K562 (cell line): Measurements from ENCODE around the gene TBX6. TPM values are rescaled to one million over a fixed set of nuclear protein-coding genes. Genes with fewer than 3 reads are reported as not detected.

Source experiments
- ARID3B ChIP-seq: fragments of 250-450 bp; sonication (Bioruptor Pico); IDR thresholded peaks from 2 replicates; pipeline ENCODE4 v1.4.0; 2020; ENCODE audit warnings: borderline replicate concordance
- DIDO1 ChIP-seq: fragments of 450-650 bp; IDR thresholded peaks from 2 replicates; pipeline ENCODE4 v1.6.1; 2016; ENCODE audit warnings: low read depth, missing biosample characterization, missing genetic modification characterization
- E4F1 ChIP-seq: fragments of 250-450 bp; sonication (Bioruptor Pico); IDR thresholded peaks from 2 replicates; pipeline ENCODE4 v1.5.0; 2021; ENCODE audit warnings: mild to moderate bottlenecking, borderline replicate concordance
- GTF3C2 ChIP-seq: IDR thresholded peaks from 3 replicates; pipeline ENCODE4 v1.6.1; 2011; ENCODE audit warnings: borderline replicate concordance, mild to moderate bottlenecking, moderate library complexity; ENCODE audit not compliant: insufficient read length; ENCODE audit errors: extremely low read depth
- MCM2 ChIP-seq: fragments of 450-650 bp; IDR thresholded peaks from 2 replicates; pipeline ENCODE4 v1.6.1; 2017; ENCODE audit warnings: low read depth, mild to moderate bottlenecking
- TSHZ1 ChIP-seq: fragments of 250-450 bp; sonication (Bioruptor Pico); IDR thresholded peaks from 2 replicates; pipeline ENCODE4 v1.4.0; 2020; ENCODE audit warnings: mild to moderate bottlenecking, moderate library complexity
- U2AF1 ChIP-seq: fragments of 200-400 bp; formaldehyde crosslinking; optimal IDR thresholded peaks from 2 replicates; pipeline ENCODE3; 2017; ENCODE audit warnings: mild to moderate bottlenecking, low read depth, low read length, moderate library complexity
- VEZF1 ChIP-seq: fragments of 200-800 bp; sonication (Bioruptor generic); IDR thresholded peaks from 2 replicates; pipeline ENCODE4 v1.6.1; 2017; ENCODE audit warnings: missing genetic modification characterization, missing compliant biosample characterization
- ZBTB8A ChIP-seq: fragments of 450-650 bp; IDR thresholded peaks from 2 replicates; pipeline ENCODE4 v1.6.1; 2018; ENCODE audit warnings: mild to moderate bottlenecking, moderate library complexity; ENCODE audit not compliant: partially characterized antibody
- ZNF140 ChIP-seq: fragments of 250-450 bp; sonication (Bioruptor Pico); IDR thresholded peaks from 2 replicates; pipeline ENCODE4 v1.8.0; 2021; ENCODE audit warnings: moderate library complexity, mild to moderate bottlenecking, inconsistent platforms
- ZNF197 ChIP-seq: fragments of 200-800 bp; sonication (Bioruptor generic); IDR thresholded peaks from 2 replicates; pipeline ENCODE4 v1.6.1; 2016; ENCODE audit warnings: low read depth, missing genetic modification characterization, missing compliant biosample characterization
- ZNF511 ChIP-seq: sonication (generic); formaldehyde crosslinking; IDR thresholded peaks from 2 replicates; pipeline ENCODE4 v1.8.0; 2022; ENCODE audit warnings: mild to moderate bottlenecking, missing genetic modification reagents
- polyA plus RNA-seq, 8 experiments: library from polyadenylated mRNA; depleted of rRNA in 4 of 8; stranded (reverse) in 5 of 8; unstranded in 3 of 8; fragments of >200 nt; fragmentation: Nextera tagmentation in 2 of 8; fragmentation: Illumina TruSeq in 1 of 8; extraction: Ambion mirVana in 2 of 8; extraction: Trizol in 1 of 8; gene quantifications; 2 replicates each; pipeline versions ENCODE4 v1.2.1 to v1.2.3, GENCODE V29; 2011 to 2014; ENCODE audit warnings: inconsistent platforms in 1 of 8, missing spikeins in 1 of 8
- total RNA-seq, 7 experiments: library from RNA; depleted of rRNA in 6 of 7; stranded (reverse); fragments of >200 nt in 6 of 7; fragmentation: Illumina TruSeq in 2 of 7; extraction: Trizol in 2 of 7; gene quantifications; 2 replicates each; pipeline versions ENCODE4 v1.2.1 to v1.2.3, GENCODE V29; 2011 to 2021; ENCODE audit warnings: low replicate concordance in 1 of 7

TBX6 gene
- total and polyA plus RNA-seq, 9 of the 15 experiments (the other 6 are each of a cell fraction or from before 2014, with no cell fraction given), result 0.07 to 0.58 (median 0.11) TPM; not detected in 2

DNA sequence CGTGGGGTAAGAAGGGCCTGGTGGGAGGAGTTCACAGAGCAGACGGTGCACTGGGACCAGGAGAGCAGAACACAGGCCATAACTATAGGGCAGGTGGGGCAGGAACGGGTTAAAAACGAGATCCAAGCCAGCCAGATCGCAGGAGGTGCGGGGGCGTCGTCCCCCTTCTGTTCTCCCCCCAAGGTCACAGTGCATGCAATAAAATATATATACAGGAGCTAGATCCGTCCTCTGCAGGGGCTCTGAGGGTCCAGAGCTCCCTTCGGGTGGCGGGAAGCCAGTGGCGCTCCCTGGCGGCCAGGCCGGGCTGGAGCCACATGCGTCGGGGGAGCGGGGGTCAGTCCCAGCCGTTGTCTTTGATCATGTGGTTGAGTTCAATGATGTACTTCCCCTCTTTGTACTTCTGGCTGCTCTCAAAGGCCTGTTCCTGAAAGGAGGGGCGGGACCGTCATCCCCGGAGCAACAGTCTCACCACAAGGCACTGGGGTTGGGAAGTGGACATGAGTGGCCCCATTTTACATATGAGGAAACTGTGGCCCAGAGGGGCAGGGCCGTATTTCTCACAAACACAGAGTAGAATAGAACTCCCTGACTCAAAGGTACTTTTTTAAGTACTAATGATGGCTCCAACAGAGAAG lies 768 bp upstream of the TBX6 start (continued):
- TF ChIP-seq ZNF197 (CRISPR knock-in tag), result peak; percentile 96
- no peak; the same call in 1 of the 2 replicates for TF ChIP-seq E4F1 (CRISPR knock-in tag)
- TF ChIP-seq ZNF140, result peak; percentile 87
- TF ChIP-seq ZNF511 (CRISPR knock-in tag), result peak; percentile 1; the same call in 1 of the 2 replicates
- TF ChIP-seq GTF3C2, result no peak
- TF ChIP-seq VEZF1 (CRISPR knock-in tag), result peak; percentile 79
- peak; percentile 95 for TF ChIP-seq TSHZ1 (CRISPR knock-in tag)
- peak; percentile 94; the same call in 1 of the 2 replicates for TF ChIP-seq ARID3B (CRISPR knock-in tag)
- TF ChIP-seq DIDO1, result 0 out of 2 replicates have a peak, but pooled peaks have one; percentile 37
- no peak for TF ChIP-seq U2AF1
- no peak for TF ChIP-seq ZBTB8A
- no peak for TF ChIP-seq MCM2
